ENCODE measurements around the gene SMARCC1.
"Not testable (repeated sequence)": the region's sequence is repeated elsewhere in the genome, so short reads cannot be mapped to it uniquely, and the experiment has no call there.

SMARCC1 gene

DNA sequence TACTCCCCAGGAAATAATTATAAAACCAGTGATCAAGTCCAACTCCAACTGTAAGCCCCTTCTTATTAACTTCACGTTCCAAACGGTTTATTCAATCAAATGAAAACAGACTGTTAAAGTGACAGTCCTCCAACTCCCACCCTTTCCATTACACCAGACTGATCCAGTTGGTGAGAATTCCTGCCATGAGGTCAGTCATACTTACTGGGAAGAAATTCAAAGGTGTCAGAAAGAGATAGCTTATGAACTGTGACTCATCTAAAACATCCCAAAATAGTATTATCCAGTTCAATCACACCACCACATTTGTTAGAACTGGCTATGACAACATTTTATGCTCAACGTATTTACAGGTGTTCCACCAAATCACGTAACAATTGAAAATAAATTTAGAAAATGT, 19.5 kb downstream of the SMARCC1 start:
- no peak for DNase-seq

DNA sequence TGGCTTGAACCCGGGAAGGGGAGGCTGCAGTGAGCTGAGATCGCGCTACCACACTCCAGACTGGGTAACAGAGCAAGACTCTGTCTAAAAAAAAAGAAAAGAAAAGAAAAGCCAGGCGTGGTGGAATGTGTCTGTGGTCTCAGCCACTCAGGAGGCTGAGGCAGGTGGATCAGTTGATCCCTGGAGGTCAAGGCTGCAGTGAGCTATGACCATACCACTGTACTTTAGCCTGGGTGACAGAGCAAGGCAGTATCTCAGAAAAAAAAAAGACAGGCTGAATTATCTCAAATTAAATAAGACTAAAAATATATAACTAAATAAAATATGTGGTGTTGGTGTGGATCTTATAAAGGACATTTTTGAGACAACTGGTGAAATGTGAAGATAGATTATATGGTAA, 20.6 kb downstream of the SMARCC1 start:
- no peak for DNase-seq

DNA sequence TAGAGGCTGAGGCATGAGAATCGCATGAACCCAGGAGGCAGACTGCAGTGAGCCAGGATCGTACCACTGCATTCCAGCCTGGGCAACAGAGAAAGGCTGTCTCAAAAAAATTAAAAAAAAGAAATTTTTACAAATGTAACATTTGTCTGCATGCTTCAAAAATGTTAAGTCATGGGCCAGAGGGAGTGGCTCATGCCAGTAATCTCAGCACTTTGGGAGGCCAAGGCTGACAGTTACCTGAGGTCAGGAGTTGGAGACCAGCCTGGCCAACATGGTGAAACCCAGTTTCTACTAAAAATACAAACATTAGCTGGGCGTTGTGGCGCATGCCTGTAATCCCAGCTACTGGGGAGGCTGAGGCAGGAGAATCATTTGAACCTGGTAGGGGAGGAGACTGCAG, 21.5 kb downstream of the SMARCC1 start:
- DNase-seq: not testable (repeated sequence)

DNA sequence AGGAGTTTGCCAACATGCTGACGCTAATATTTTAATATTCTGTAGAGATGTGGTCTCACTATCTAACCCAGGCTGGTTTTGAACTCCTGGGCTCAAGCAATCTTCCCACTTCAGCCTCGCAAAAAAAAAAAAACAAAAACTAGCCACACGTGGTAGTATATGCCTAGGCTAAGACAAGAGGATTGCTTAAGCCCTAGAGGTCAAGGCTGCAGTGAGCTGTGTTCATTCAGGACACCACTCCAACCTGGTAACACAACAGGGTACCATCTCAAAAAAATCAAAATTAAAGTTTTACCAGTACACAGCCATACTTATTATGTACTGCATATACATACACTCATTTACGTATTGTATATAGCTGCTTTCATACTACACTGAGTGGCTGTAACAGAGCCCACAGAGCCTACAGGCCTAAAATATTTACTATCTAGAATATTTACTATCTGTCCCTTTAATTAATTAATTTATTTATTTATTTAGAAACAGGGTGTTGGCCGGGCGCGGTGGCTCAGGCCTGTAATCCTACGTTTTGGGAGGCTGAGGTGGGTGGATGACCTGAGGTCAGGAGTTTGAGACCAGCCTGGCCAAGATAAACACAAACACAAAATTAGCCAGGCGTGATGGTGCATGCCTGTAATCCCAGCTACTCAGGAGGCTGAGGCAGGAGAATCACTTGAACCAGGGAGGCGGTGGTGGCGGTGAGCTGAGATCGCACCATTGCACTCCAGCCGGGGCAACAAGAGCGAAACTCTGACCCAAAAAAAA, 23.2 kb downstream of the SMARCC1 start:
- no peak for DNase-seq

DNA sequence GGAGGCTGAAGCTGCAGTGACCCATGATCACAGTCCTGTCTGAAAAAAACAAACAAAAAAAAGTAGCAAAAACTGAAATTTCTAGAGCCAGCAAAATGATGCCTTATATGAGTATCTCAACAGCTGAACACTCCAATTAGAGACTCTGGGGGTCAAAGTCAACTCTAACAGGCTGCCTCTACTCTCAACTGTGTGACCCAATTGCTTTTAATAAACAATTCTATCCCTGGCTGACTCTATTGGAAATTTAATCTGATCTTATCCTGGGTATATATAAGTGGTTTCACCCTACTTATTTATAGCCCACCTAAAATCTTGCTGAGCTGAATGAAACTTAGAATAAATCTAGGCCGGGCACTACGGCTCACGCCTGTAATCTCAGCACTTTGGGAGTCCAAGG, 29.0 kb downstream of the SMARCC1 start:
- no peak for DNase-seq

DNA sequence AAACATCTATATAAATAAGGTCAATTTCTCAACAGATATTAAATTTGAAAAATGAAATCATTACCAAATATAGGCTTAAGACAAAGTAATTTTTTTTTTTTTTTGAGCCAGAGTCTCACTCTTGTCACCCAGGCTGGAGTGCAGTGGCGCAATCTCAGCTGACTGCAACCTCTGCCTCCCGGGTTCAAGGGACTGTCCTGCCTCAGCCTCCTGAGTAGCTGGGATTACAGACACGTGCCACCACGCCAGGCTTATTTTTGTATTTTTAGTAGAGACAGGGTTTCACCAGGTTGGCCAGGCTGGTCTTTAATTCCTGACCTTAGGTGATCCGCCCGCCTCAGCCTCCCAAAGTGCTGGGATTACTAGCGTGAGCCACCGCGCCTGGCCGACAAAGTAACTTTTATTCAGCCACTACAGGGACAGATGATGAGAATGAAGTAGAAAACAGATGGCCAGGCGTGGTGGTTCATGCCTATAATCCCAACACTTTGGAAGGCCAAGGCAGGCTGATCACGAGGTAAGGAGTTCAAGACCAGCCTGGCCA, 30.8 kb downstream of the SMARCC1 start:
- DNase-seq: not testable (repeated sequence)

DNA sequence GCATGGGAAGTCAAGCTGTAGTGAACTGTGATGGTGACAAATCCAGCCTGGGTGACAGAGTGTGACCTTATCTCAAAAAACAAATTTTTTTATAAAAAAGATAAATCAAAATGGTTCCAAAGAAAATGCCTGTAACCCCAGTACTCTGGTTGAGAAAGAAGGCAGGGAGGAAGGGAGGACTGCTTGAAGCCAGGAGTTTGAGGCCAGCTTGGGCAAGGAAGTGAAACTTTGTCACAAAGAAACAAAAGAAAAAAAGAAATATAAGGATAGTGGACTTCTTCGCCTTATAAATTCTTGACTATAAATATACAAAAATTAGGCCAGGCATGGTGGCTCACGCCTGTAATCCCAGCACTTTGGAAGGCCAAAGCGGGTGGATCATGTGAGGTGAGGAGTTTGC, 34.1 kb downstream of the SMARCC1 start:
- DNase-seq: no peak

DNA sequence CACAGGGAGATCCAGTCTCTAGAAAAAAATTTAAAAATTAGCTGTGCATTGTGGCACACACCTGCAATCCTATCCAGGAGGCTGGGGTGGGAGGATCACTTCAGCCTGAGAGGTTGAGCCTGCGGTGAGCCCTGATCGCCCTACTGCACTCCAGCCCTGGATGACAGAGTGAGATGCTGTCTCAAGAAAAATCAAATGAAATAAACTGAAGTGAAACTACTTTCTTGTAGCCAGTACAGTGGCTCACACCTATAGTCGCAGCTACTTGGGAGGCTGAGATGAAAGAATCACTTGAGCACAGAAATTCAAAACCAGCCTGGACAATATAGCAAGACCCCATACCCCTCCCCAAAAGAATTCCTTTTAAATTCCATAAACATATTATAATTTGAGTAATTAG, 35.4 kb downstream of the SMARCC1 start:
- no peak for DNase-seq

DNA sequence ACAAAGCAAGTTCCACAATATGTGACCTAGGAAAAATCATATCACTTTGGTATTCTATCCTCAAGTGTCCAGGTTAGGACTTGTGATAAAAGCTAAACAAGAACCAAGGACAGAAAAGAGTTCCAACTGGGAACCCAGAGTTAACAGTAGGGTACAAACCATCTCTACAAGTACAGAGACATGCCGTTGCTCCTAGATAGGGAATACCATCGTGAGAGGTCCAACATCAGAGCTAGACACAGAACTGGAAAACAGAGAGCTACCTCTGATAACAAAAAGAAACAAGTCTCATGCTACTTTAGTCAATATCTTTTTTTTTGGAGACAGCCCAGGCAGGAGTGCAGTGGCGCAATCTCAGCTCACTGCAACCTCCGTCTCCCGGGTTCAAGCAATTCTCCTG, 37.8 kb downstream of the SMARCC1 start:
- no peak for DNase-seq

DNA sequence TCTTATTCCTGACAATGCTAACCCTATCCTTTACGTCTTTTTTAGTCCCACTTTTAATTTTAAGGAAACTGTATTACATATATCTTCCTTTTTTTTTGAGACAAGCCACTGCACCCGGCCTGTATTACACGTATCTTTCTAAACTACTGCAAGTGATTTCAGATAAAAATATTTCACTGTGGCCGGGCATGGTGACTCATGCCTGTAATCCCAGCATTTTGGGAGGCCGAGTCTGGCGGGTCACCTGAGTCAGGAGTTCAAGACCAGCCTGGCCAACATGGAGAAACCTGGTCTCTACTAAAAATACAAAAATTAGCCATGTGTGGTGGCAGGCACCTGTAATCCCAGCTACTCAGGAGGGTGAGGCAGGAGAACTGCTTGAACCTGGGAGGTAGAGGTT, 38.3 kb downstream of the SMARCC1 start:
- not testable (repeated sequence) for DNase-seq

DNA sequence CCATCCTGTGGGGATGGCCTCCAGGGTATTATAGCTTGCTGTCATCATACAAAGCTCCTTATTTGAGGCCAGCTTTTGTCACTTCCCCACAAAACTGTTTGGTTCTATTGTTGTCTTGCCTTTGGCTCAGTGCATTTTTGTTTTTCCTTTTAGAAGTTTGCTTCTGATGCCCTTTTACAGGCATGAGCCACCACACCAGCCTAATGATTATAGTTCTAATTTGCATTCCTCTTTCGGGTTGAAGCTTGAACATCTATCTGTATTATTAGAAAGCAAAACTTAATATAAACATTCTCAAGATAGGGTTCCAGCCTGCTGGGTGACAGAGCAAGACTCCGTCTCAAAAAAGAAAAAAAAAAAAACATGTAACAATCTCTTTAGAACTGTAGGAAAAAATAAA, 39.8 kb downstream of the SMARCC1 start:
- DNase-seq: no peak

DNA sequence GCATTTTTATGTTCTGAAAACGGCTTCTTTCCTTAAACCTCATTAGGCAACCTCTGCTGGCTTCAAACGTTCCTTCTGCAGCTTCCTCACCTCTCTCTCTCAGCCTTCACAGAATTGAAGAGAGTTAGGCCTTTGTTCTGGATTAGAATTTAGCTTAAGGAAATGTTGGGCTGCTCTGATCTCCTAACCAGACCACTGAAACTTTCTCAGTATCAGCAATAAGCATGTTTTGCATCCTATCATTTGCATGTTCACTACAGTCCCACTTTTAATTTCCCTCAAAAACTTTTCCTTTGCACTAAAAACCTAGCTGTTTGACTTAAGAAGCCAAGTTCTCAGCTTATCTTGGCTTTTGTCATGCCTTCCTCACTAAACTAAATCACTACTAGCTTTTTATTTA, 49.5 kb downstream of the SMARCC1 start:
- DNase-seq: no peak

DNA sequence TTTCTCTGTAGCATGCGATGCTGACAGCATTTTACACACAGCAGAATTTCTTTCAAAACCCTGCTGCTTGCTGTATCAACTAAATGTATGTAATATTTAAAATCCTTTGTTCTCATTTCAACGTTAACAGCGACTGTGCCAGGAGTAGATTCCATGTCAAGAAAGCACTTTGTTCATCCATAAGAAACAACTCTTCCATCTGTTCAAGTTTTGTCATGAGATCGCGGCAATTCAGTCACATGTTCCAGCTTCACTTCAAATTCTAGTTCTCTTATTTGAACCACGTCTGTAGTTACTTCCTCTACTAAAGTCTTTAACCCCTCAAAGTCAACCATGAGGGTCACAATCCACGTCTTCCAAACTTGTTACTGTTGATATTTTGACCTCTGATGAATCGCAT, 50.6 kb downstream of the SMARCC1 start:
- DNase-seq: no peak

DNA sequence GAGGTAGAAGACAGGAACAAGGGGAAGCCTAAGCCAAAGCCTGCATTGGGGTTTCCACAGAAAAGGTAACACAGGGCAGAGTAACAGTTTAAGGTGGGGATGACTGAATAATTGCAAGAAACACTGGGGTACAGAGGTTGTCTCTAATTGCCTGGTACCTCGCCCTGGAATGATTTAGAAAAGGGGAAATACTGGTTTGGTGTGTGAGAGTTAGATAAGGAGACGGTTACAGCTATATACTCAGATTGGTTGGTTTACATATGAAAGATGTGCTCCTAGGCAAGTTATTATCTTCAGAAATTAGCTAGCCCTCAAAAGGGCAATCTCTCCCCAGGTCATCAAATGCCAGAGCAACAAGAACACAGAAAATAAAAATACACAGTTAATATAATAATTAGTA, 58.8 kb downstream of the SMARCC1 start:
- no peak for DNase-seq

DNA sequence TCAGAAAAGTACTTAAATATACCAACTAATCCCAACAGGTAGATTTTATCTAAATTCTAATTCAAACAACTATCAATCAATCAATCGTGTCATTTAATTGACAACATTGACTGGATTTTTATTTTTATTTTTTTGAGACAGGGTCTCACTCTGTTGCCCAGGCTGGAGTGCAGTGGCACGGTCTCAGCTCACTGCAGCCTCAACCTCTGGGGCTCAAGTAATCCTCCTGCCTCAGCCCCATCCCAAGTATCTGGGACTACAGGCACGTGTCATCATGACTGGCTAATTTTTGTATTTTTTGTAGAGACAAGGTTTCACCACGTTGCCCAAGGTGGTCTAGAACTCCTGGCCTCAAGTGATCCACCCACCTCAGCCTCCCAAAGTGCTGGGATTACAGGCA, 64.2 kb downstream of the SMARCC1 start:
- DNase-seq: not testable (repeated sequence)

DNA sequence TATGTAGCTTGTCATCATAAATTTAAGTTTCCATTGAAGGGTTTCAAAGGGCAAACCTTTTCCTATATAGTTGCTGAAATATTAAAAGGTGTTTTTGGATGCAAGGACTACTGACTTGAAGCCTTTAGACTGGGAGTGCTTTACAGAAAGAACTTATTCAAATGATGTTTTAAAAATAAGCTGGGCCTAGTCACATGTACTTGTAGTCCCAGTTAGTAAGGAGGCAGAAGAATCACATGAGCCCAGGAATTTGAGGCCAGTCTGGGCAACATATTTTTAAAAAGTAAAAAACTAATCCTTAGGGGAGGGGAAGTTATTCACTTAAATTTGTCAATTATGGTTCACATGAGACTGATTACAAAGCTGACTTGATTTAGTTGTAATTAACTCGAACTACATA, 65.0 kb downstream of the SMARCC1 start:
- DNase-seq: no peak

DNA sequence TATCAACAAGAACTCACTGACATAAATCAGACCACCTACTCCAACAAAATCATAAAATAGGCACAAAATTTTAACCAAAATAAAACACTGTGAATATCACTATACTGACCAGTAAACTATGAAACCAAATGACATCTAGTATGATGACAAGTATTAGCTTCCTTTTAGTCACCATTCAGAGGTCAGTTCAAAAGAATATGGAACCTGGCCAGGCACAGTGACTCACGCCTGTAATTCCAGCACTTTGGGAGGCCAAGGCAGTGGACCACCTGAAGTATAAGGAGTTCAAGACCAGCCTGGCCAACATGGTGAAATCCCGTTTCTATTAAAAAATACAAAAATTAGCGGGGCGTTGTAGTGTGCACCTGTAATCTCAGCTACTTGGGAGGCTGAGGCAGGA, 65.8 kb downstream of the SMARCC1 start:
- DNase-seq: no peak

DNA sequence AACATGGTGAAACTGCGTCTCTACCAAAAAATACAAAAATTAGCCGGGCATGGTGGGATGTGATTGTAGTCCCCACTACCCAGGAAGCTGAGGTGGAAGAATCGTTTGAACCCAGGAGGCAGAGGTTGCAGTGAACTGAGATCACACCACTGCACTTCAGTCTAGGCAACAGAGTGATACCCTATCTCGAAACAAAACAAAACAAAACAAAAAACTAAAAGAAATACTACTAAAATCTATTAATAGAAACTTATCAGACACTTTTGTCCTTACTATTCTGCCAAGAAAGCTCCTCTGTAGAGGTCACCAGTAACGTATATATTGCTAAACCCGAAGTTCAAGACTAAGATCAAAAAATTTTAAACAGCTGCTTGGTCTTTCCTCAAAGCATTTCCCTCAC, 67.1 kb downstream of the SMARCC1 start:
- DNase-seq: no peak

DNA sequence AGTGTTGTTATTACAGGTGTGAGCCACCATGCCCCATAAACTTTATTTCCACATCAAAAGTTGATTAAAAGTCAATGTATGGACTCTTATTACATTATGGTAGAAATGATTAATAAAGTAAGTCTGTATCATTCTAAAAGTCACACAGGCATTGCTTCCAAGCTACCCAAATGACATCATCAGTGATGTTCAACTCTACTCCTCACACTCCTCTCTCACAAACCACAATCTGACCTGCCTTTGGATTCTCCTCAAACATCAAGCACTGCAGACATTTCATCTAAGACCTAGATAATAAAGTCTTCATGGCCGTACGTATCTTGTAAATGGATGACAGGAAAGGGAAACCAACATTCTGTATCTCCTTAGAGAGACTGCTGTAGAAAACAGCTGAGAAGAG, 68.0 kb downstream of the SMARCC1 start:
- no peak for DNase-seq

DNA sequence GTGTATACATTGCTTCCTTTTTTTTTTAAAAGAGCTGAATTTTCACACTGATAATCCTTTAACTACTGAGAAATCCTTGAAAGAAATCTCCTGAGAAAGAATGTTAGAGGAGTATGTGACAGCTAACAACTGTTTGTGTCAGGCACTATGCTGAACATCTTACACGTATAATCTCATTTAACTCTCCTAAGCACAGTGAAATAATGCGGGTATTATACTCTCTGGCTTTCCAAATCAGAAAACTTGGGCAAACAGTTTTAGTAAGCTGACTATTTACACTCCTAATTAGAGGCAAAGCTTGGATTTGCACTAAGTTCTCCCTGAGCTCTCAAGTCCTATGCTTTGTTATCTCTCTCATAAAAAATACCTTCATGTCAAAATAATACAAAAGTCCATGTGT, 69.3 kb downstream of the SMARCC1 start:
- DNase-seq: no peak

DNA sequence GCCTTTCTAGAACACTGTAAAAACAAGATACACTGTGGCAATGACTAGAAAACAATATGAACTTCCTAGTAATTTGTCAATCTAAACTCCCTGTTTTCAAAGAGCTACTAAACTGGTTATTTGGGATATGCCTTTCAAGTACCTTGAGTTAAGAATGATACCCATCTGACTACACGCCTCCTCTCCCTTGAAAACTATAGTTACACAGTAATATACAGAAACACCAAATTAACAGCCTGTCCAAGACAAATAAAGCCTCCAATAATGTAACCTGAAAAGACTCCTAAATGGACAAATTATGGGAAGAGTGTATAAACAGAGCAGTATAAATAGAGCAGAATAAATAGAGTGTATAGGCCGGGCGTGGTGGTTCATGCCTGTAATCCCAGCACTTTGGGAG, 70.1 kb downstream of the SMARCC1 start:
- no peak for DNase-seq

DNA sequence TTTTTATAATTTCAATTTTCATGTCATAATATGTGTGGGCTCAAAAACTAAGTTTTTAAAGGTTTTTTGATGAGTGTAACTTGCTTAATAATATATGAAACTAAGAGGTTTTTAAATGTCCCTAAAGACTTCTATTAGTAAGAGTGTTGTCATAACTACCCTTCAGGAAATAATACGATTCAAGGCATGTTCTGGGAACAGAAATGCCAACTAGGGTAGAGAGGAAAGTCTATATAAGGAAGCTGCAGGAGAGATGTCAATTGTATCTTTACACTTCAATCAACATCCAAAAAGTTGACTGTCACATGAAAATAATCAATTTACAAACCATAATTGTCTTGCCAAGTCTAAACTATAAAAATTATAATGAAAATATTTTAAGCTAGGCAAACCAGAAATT, 76.3 kb downstream of the SMARCC1 start:
- DNase-seq: no peak

DNA sequence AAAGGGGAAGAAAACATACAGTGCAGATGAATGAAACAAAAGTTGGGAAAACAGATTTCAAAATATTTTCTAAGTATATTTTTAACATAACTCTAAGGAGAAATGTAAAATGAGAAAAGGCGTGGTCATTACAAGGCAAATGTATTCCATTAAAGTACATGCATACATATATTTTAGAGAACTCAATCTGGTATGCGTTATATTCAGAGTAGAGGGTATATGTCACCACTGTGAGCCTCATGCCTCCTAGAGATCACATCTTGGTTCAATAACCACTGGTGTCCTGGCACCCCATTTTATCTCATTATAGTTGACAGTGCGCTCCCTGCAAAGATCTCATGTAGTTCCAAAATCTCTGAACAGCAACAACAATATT, 77.5 kb downstream of the SMARCC1 start:
- no peak for DNase-seq

DNA sequence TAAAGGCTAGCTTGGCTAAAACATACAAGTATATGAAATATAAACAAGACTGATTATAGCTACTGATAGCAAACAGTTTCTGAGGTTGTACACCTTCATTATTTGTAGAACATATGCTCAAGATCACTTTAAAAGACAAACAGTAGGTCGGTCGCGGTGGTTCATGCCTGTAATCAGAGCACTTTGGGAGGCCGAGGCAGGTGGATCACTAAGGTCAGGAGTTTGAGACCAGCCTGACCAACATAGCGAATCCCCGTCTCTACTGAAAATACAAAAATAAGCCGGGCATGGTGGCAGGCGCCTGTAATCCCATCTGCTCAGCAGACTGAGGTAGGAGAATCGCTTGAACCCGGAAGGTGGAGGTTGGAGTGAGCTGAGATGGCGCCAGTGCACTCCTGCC, 80.3 kb downstream of the SMARCC1 start:
- no peak for DNase-seq

DNA sequence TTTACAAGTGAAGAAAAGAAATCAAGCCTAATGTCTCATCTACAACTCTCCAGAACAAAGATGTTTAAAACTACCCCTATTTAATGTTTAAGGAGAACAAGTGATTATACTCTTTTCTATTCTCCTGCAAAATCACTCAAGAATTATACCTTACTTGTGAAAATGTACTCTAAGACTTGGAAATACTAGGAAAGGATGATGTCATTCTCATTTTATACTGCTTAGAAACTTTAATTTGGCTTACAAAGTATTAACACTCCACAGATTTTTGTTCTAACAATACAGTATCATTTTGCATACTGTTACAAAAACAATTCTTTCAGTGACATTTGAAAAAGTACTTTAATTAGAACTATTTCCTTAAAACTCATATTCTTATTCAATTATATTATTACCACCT, 89.5 kb downstream of the SMARCC1 start:
- DNase-seq: no peak

Data from SHP77 treated with DMSO at 0.1 percent for 48 hours (cell line).